Mammary epithelial cell (primary cell): Measurements from ENCODE around the gene OSBP2.

ENCODE experiments used
- CTCF ChIP-seq, 2 donors: IDR thresholded peaks in 1 of 2; conservative IDR thresholded peaks in 1 of 2; 2 replicates each; pipeline ENCODE4 v1.5.1; 2011 to 2012; ENCODE audit warnings: inconsistent platforms in 2 of 2, low read length in 2 of 2, mild to moderate bottlenecking in 2 of 2, control low read depth in 1 of 2, low read depth in 1 of 2; ENCODE audit not compliant: insufficient read depth in 1 of 2; ENCODE audit errors: extremely low read depth in 1 of 2
- EZH2 ChIP-seq: IDR thresholded peaks from 2 replicates; pipeline ENCODE4 v1.6.1; 2012; ENCODE audit warnings: low read length, inconsistent platforms, borderline replicate concordance

DNA sequence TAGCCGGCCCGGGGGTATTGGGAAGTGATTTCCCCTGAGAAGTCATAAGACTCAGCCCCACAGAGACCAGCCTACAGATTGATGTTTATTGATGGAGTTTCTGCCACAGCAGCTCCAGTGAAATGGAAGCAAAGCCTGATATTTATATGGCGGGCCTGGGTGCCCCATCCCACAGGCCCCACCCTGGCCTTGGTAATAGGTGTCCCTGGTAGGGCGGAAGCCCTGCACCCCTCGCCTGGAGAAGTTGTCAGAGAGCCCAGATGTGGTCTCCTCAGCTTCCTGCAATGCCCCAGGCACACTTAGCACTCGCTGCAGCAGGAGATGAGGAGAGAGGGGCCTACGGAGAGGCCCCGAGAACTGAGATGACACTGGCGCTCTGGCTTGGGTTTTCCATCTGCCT is 166.5 kb downstream of the OSBP2 start:
- TF ChIP-seq EZH2 (no peak), CTCF (conservative IDR thresholded peaks at IDR 0.05 in 1 of 2, IDR thresholded peaks at IDR 0.05 in 1 of 2; ENCODE audit: extremely low read depth in 1 of 2, insufficient read depth in 1 of 2, low read depth in 1 of 2, low read length in 2 of 2) (no peak)
